IMR-90 (cell line): Measurements from ENCODE around the gene ACSL3. TPM values are rescaled to one million over a fixed set of nuclear protein-coding genes. Genes with fewer than 3 reads are reported as not detected.

Experiments used
- ATAC-seq: fragments of 200-7000 bp; cut with Tn5 transposase; 2 replicates; pipeline ENCODE4 v1.9.1; 2020; ENCODE audit warnings: low read depth, mild to moderate bottlenecking, moderate library complexity
- BruUV-seq: library from RNA; stranded (reverse); fragments of 400-500 nt; replicated peaks from 2 replicates; lab custom pipeline; 2021; lab: Mats Ljungman, UMichigan
- CTCF ChIA-PET: fragments of 300-600 bp; formaldehyde crosslinking; extraction: SDS; loops from one replicate; lab custom pipeline; 2021; ENCODE audit warnings: antibody characterized with exemption; lab: Yijun Ruan, JAX
- POLR2A ChIA-PET: fragments of 300-600 bp; sonication (Branson Sonifier 250); formaldehyde crosslinking; loops from one replicate; lab custom pipeline; 2022; ENCODE audit warnings: antibody characterized with exemption; ENCODE audit not compliant: unreplicated experiment; lab: Charles Lee
- DNase-seq: peaks from one replicate; pipeline ENCODE4 v3.0.0; 2013
- H2AFZ ChIP-seq: replicated peaks from 2 replicates; pipeline ENCODE3; 2013; ENCODE audit warnings: low read length, mild to moderate bottlenecking; ENCODE audit not compliant: poor library complexity
- H2AK5ac ChIP-seq: 2 replicates; pipeline ENCODE4 v1.6.1; 2013; ENCODE audit warnings: low read depth, low read length, inconsistent platforms
- H2AK9ac ChIP-seq: replicated peaks from 2 replicates; pipeline ENCODE3; 2013; ENCODE audit warnings: mild to moderate bottlenecking, low read depth, low read length, moderate library complexity; ENCODE audit not compliant: poor library complexity
- H2BK120ac ChIP-seq: 2 replicates; pipeline ENCODE4 v1.6.1; 2013; ENCODE audit warnings: low read depth, low read length, inconsistent platforms
- H2BK15ac ChIP-seq: 3 replicates; pipeline ENCODE4 v1.6.1; 2013; ENCODE audit warnings: low read depth, low read length, inconsistent platforms
- H2BK20ac ChIP-seq: 2 replicates; pipeline ENCODE4 v1.6.1; 2013; ENCODE audit warnings: low read depth, mild to moderate bottlenecking, inconsistent platforms, low read length, moderate library complexity
- H2BK5ac ChIP-seq: 2 replicates; pipeline ENCODE4 v1.6.1; 2013; ENCODE audit warnings: mild to moderate bottlenecking, low read depth, low read length, inconsistent platforms; ENCODE audit not compliant: poor library complexity, severe bottlenecking
- H3K14ac ChIP-seq: replicated peaks from 2 replicates; pipeline ENCODE4 v1.6.1; 2013; ENCODE audit warnings: low read depth, low read length, inconsistent platforms
- H3K18ac ChIP-seq: 2 replicates; pipeline ENCODE4 v1.6.1; 2013; ENCODE audit warnings: low read depth, low read length, control low read depth
- H3K23ac ChIP-seq: 2 replicates; pipeline ENCODE4 v1.6.1; 2013; ENCODE audit warnings: low read depth, low read length, inconsistent platforms
- H3K27ac ChIP-seq: 2 replicates; pipeline ENCODE4 v1.5.1; 2013; ENCODE audit warnings: mild to moderate bottlenecking, control low read depth, low read length; ENCODE audit not compliant: insufficient read depth
- H3K27me3 ChIP-seq: 2 replicates; pipeline ENCODE4 v1.6.1; 2013; ENCODE audit warnings: low read length; ENCODE audit not compliant: control insufficient read depth, insufficient read depth
- H3K36me3 ChIP-seq: 2 replicates; pipeline ENCODE4 v1.6.1; 2013; ENCODE audit warnings: low read length, mixed read lengths; ENCODE audit not compliant: control insufficient read depth, insufficient read depth
- H3K4ac ChIP-seq: 2 replicates; pipeline ENCODE4 v1.6.1; 2013; ENCODE audit warnings: low read depth, low read length, inconsistent platforms
- H3K4me1 ChIP-seq: 2 replicates; pipeline ENCODE4 v1.6.1; 2013; ENCODE audit warnings: low read length, mixed read lengths; ENCODE audit not compliant: control insufficient read depth, insufficient read depth
- H3K4me2 ChIP-seq: 2 replicates; pipeline ENCODE4 v1.6.1; 2013; ENCODE audit warnings: low read depth, mild to moderate bottlenecking, control low read depth, low read length, moderate library complexity
- H3K4me3 ChIP-seq: 2 replicates; pipeline ENCODE4 v1.5.1; 2013; ENCODE audit warnings: low read depth, mild to moderate bottlenecking, control low read depth, low read length, moderate library complexity; ENCODE audit not compliant: insufficient read depth
- H3K56ac ChIP-seq: 2 replicates; pipeline ENCODE4 v1.6.1; 2013; ENCODE audit warnings: low read length, inconsistent platforms; ENCODE audit not compliant: insufficient read depth; ENCODE audit errors: extremely low read depth
- H3K79me1 ChIP-seq, 2 experiments: 2 replicates each; pipeline ENCODE4 v1.6.1; 2013; ENCODE audit warnings: low read length in 2 of 2, inconsistent platforms in 1 of 2, low read depth in 1 of 2
- H3K9ac ChIP-seq: 2 replicates; pipeline ENCODE4 v1.6.1; 2013; ENCODE audit warnings: low read depth, low read length, control low read depth
- H3K9me1 ChIP-seq: 2 replicates; pipeline ENCODE4 v1.6.1; 2013; ENCODE audit warnings: low read length, inconsistent platforms; ENCODE audit not compliant: insufficient read depth
- H3K9me3 ChIP-seq: 2 replicates; pipeline ENCODE4 v1.6.1; 2013; ENCODE audit warnings: low read length; ENCODE audit not compliant: control insufficient read depth, insufficient read depth
- H4K20me1 ChIP-seq: 2 replicates; pipeline ENCODE4 v1.6.1; 2013; ENCODE audit warnings: low read length, inconsistent platforms; ENCODE audit not compliant: insufficient read depth
- H4K5ac ChIP-seq: 2 replicates; pipeline ENCODE4 v1.6.1; 2013; ENCODE audit warnings: mild to moderate bottlenecking, low read depth, low read length, control low read depth
- H4K8ac ChIP-seq, 2 experiments: 2 replicates each; pipeline ENCODE4 v1.6.1; 2013; ENCODE audit warnings: low read depth in 2 of 2, low read length in 2 of 2, control low read depth in 1 of 2, inconsistent platforms in 1 of 2
- H4K91ac ChIP-seq: 2 replicates; pipeline ENCODE4 v1.6.1; 2013; ENCODE audit warnings: low read depth, low read length, inconsistent platforms; ENCODE audit not compliant: insufficient read depth
- MXI1 ChIP-seq: IDR thresholded peaks from 2 replicates; pipeline ENCODE4 v1.6.1; 2012; ENCODE audit warnings: low read depth, mild to moderate bottlenecking, low read length, moderate library complexity, borderline replicate concordance
- NFE2L2 ChIP-seq: fragments of 150-350 bp; IDR thresholded peaks from 2 replicates; pipeline ENCODE4 v1.6.1; 2016; ENCODE audit warnings: low read depth, mild to moderate bottlenecking, low read length
- dilution Hi-C: fragments of 300-500 bp; cut with HindIII; formaldehyde crosslinking; loops from one replicate; pipeline ENCODE4 v1.14.3; 2018; ENCODE audit warnings: low sequenced_read_pairs; ENCODE audit not compliant: unreplicated experiment
- in situ Hi-C: fragments of 300-500 bp; cut with MboI; formaldehyde crosslinking; loops from 3 replicates; pipeline ENCODE4 v1.14.3; 2019; ENCODE audit warnings: low sequenced_read_pairs, inconsistent platforms, mixed read lengths
- intact Hi-C: fragments of 100-400 bp; cut with micrococcal nuclease; formaldehyde crosslinking; loops from 2 replicates; pipeline ENCODE4 v1.10.0; 2022
- polyA plus RNA-seq, 3 experiments: library from polyadenylated mRNA; depleted of rRNA; stranded (reverse); fragments of >200 nt; gene quantifications; 2 replicates each; pipeline ENCODE4 v1.2.3, GENCODE V29; 2012; ENCODE audit warnings: low replicate concordance in 1 of 3
- total RNA-seq: library from RNA; depleted of rRNA; stranded (reverse); fragments of >200 nt; gene quantifications from 2 replicates; pipeline ENCODE4 v1.2.3, GENCODE V29; 2012
- TF ChIP-seq, protein P1 (sequence below): fragments of 150-350 bp; IDR thresholded peaks from 2 replicates; pipeline ENCODE4 v1.6.1; 2017; ENCODE audit warnings: mild to moderate bottlenecking, antibody characterized with exemption, low read length, low read depth

ACSL3 gene
- total and polyA plus RNA-seq, 2 of the 4 experiments (the other 2 are of a cell fraction): 31.0 to 84.2 TPM

DNA sequence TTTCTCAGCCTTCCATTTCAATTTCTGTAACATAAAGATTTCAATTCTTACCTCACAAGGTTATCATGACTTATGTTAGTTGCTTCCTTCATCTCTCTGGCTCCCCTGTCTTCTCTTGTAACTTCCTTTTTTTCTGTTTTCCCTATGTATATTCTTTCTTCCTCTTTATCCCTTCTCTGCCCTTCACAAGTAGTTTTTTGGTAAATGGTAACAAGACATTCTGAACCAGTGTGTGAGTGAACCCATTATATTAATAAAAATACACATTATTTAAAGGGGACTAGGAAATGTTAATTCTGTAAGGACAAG lies 8.4 kb downstream of the ACSL3 start:
- Histone ChIP-seq H3K79me1 (peaks cover 8 to 58% of the 10 kb centered on the region in 2 experiments), H2BK120ac (no peak overlapping the region), H3K9ac (no peak overlapping the region), H3K56ac (no peak overlapping the region), H4K91ac (no peak overlapping the region), H3K4me3 (no peak overlapping the region), H4K8ac (no peak overlapping the region), H3K4ac (no peak overlapping the region), H2BK20ac (no peak overlapping the region), H3K14ac (no peak overlapping the region), H2BK15ac (no peak overlapping the region), H2AK9ac (no peak overlapping the region), H4K5ac (no peak overlapping the region), H3K4me1 (peaks cover 3% of the 10 kb centered on the region), H3K23ac (no peak overlapping the region), H2AFZ (no peak overlapping the region), H3K4me2 (no peak overlapping the region), H3K18ac (no peak overlapping the region), H3K27ac (no peak overlapping the region), H3K9me1 (peaks cover 14% of the 10 kb centered on the region), H4K20me1 (peaks cover 79% of the 10 kb centered on the region), H3K9me3 (no peaks in the 10 kb centered on the region), H2AK5ac (no peak overlapping the region), H3K36me3 (no peaks in the 10 kb centered on the region), H3K27me3 (no peaks in the 10 kb centered on the region), H2BK5ac (no peak overlapping the region)
- dilution Hi-C loops: no loop called here
- ChIA-PET CTCF (interaction anchor here (0.7 kb wide), 1 partner anchor 72 kb away, joined by 3 read pairs; no protein-coding TSS in a partner anchor), POLR2A (no interaction called here)
- intact Hi-C loops: no loop called here
- TF ChIP-seq NFE2L2: no peak
- TF ChIP-seq MXI1: no peak
- TF ChIP-seq, protein P1, sequence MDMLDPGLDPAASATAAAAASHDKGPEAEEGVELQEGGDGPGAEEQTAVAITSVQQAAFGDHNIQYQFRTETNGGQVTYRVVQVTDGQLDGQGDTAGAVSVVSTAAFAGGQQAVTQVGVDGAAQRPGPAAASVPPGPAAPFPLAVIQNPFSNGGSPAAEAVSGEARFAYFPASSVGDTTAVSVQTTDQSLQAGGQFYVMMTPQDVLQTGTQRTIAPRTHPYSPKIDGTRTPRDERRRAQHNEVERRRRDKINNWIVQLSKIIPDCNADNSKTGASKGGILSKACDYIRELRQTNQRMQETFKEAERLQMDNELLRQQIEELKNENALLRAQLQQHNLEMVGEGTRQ: no peak
- BruUV-seq: no TSS peak
- in situ Hi-C loops: no loop called here
- no peak for ATAC-seq
- no peak for DNase-seq
